ENCODE results near the gene AP3B1. TPM values are rescaled to one million over a fixed set of nuclear protein-coding genes. Genes with fewer than 3 reads are reported as not detected.

The AP3B1 gene
- total and polyA plus RNA-seq, 2 experiments from 2014 or later = 29.4 to 41.4 TPM

- no peaks in the 10 kb centered on the region for H3K79me2 ChIP-seq
- WGBS (ENCODE audit: low lambda C conversion rate, missing lambda C conversion rate) = 88% methylated on average over 5 of the region's 5 CpGs
- H4K20me1 ChIP-seq (ENCODE audit: insufficient read depth, poor library complexity, severe bottlenecking) = no peaks in the 10 kb centered on the region
- TF ChIP-seq EZH2 (IDR thresholded peaks at IDR 0.05; ENCODE audit: borderline replicate concordance) = no peak
- TF ChIP-seq EZH2phosphoT487 (IDR thresholded peaks at IDR 0.05; ENCODE audit: low read depth, severe bottlenecking, unreplicated experiment) = no peak
- no peak for TF ChIP-seq CTCF (IDR thresholded peaks at IDR 0.05; ENCODE audit: poor library complexity)
- no peaks in the 10 kb centered on the region for H3K27me3 ChIP-seq
- no peaks in the 10 kb centered on the region for H3K4me1 ChIP-seq (ENCODE audit: insufficient read depth)
- no peak overlapping the region for H3K4me2 ChIP-seq
- no peak overlapping the region for H2AFZ ChIP-seq
- H3K9me3 ChIP-seq (ENCODE audit: low read depth) = peaks cover 10% of the 10 kb centered on the region
- no peak for DNase-seq (ENCODE audit: low spot score)
- H3K4me3 ChIP-seq = no peak overlapping the region
- no peak overlapping the region for H3K27ac ChIP-seq
- no peaks in the 10 kb centered on the region for H3K36me3 ChIP-seq (replicated peaks; ENCODE audit: insufficient read depth, low read depth)
- no peaks in the 10 kb centered on the region for H3K9me2 ChIP-seq (replicated peaks; ENCODE audit: insufficient read depth)
Observed at GRCh38 chr5:78065663-78066062, 228.8 kb downstream of the AP3B1 start.

GRCh38 chr5:78064941-78065472 lies 229.5 kb downstream of the AP3B1 start:
- H3K4me1 ChIP-seq (ENCODE audit: insufficient read depth) = no peaks in the 10 kb centered on the region
- no peaks in the 10 kb centered on the region for H3K79me2 ChIP-seq
- no peak overlapping the region for H2AFZ ChIP-seq
- no peak overlapping the region for H3K27ac ChIP-seq
- TF ChIP-seq EZH2phosphoT487 (IDR thresholded peaks at IDR 0.05; ENCODE audit: low read depth, severe bottlenecking, unreplicated experiment) = no peak
- no peak for TF ChIP-seq CTCF (IDR thresholded peaks at IDR 0.05; ENCODE audit: poor library complexity)
- TF ChIP-seq EZH2 (IDR thresholded peaks at IDR 0.05; ENCODE audit: borderline replicate concordance) = no peak
- H3K4me3 ChIP-seq = no peak overlapping the region
- no peak overlapping the region for H3K4me2 ChIP-seq
- DNase-seq (ENCODE audit: low spot score) = no peak
- H3K9me2 ChIP-seq (replicated peaks; ENCODE audit: insufficient read depth) = no peaks in the 10 kb centered on the region
- H3K9me3 ChIP-seq (ENCODE audit: low read depth) = peaks cover 10% of the 10 kb centered on the region
- H4K20me1 ChIP-seq (ENCODE audit: insufficient read depth, poor library complexity, severe bottlenecking) = no peaks in the 10 kb centered on the region
- no peaks in the 10 kb centered on the region for H3K27me3 ChIP-seq
- no peaks in the 10 kb centered on the region for H3K36me3 ChIP-seq (replicated peaks; ENCODE audit: insufficient read depth, low read depth)
- WGBS (ENCODE audit: low lambda C conversion rate, missing lambda C conversion rate) = 91% methylated on average over 11 of the region's 12 CpGs

- H3K4me1 ChIP-seq (ENCODE audit: insufficient read depth) = no peaks in the 10 kb centered on the region
- H2AFZ ChIP-seq = no peak overlapping the region
- 97% methylated on average over 2 of the region's 2 CpGs for WGBS (ENCODE audit: low lambda C conversion rate, missing lambda C conversion rate)
- H3K9me2 ChIP-seq (replicated peaks; ENCODE audit: insufficient read depth) = no peaks in the 10 kb centered on the region
- DNase-seq (ENCODE audit: low spot score) = no peak
- H3K27ac ChIP-seq = no peak overlapping the region
- H3K36me3 ChIP-seq (replicated peaks; ENCODE audit: insufficient read depth, low read depth) = no peaks in the 10 kb centered on the region
- H3K9me3 ChIP-seq (ENCODE audit: low read depth) = peaks cover 10% of the 10 kb centered on the region
- H3K4me3 ChIP-seq = no peak overlapping the region
- no peak for TF ChIP-seq CTCF (IDR thresholded peaks at IDR 0.05; ENCODE audit: poor library complexity)
- no peak for TF ChIP-seq EZH2phosphoT487 (IDR thresholded peaks at IDR 0.05; ENCODE audit: low read depth, severe bottlenecking, unreplicated experiment)
- TF ChIP-seq EZH2 (IDR thresholded peaks at IDR 0.05; ENCODE audit: borderline replicate concordance) = no peak
- no peaks in the 10 kb centered on the region for H4K20me1 ChIP-seq (ENCODE audit: insufficient read depth, poor library complexity, severe bottlenecking)
- H3K79me2 ChIP-seq = no peaks in the 10 kb centered on the region
- no peaks in the 10 kb centered on the region for H3K27me3 ChIP-seq
- H3K4me2 ChIP-seq = no peak overlapping the region
Observed at GRCh38 chr5:78063495-78063894, 231.0 kb downstream of the AP3B1 start.
